Measurements from ENCODE around the gene AUH. TPM values are rescaled to one million over a fixed set of nuclear protein-coding genes. Genes with fewer than 3 reads are reported as not detected.
A peak's percentile ranks its signal among the peaks of the same experiment; 100 is the strongest.

The AUH gene
- 20.2 and 21.7 TPM in 2 replicates for total RNA-seq (2021)
- long read RNA-seq, transcript AUH-202 (10 exons, 1,577 nt): major isoform, 73 of 99 reads
- long read RNA-seq, partial matches to known transcripts: 2 of 99 reads
- long read RNA-seq, other reads (novel, unspliced or antisense): 23 of 99 reads

- peak within 1 kb of the TSS; percentile 53 for H2AFZ ChIP-seq (ENCODE audit: low read length)
- H3K56ac ChIP-seq (ENCODE audit: insufficient read length, low read depth, low read length): no peak within 1 kb of the TSS
- H3K4me1 Mint-ChIP-seq: peaks cover 22 to 25% of the 10 kb centered on the region in 2 experiments
- H3K23me2 ChIP-seq (ENCODE audit: insufficient read length, low read depth, low read length, poor library complexity, severe bottlenecking): no peaks in the 10 kb centered on the region
- peaks cover 9 to 30% (median 10%) of the 10 kb centered on the region in 3 experiments; a peak in 6 of 7 replicates for H3K36me3 Mint-ChIP-seq (ENCODE audit: insufficient read depth in 1 of 3, low read depth in 3 of 3)
- H3K4me1 ChIP-seq (ENCODE audit: insufficient read depth, low read length): peaks cover 8% of the 10 kb centered on the region
- no peak within 1 kb of the TSS for H3T11ph ChIP-seq (ENCODE audit: low read length)
- no CpG with 5 or more reads among the region's 82 CpGs for whole genome bisulfite sequencing (ENCODE audit: extremely low coverage, insufficient read length, low lambda C conversion rate)
- peak within 1 kb of the TSS; percentile 20 for H3K18ac ChIP-seq (ENCODE audit: insufficient read length, low read depth, low read length)
- peaks cover 5 to 11% of the 10 kb centered on the region in 2 experiments; a peak in 4 of 5 replicates for H3K9me3 Mint-ChIP-seq
- H3K4me3 Mint-ChIP-seq: peak within 1 kb of the TSS; percentile 94 to 98
- H4K91ac ChIP-seq (ENCODE audit: insufficient read length, low read depth, low read length): no peak within 1 kb of the TSS
- no peak within 1 kb of the TSS for H3K23ac ChIP-seq (ENCODE audit: insufficient read length, low read depth, low read length)
- H4K20me1 ChIP-seq (ENCODE audit: control insufficient read depth, insufficient read depth, insufficient read length): no peaks in the 10 kb centered on the region
- no peak within 1 kb of the TSS for H2BK15ac ChIP-seq (ENCODE audit: low read depth, low read length)
- H3K79me2 ChIP-seq (ENCODE audit: insufficient read depth, low read length): peaks cover 14% of the 10 kb centered on the region; the same call in 1 of the 2 replicates
- no peaks in the 10 kb centered on the region for H3K27me3 ChIP-seq (ENCODE audit: insufficient read depth, low read length)
- H2BK12ac ChIP-seq (ENCODE audit: insufficient read length, low read depth, low read length): no peak within 1 kb of the TSS
- H3K9me3 ChIP-seq (ENCODE audit: control insufficient read depth, low read depth, low read length): no peaks in the 10 kb centered on the region
- H3K27me3 Mint-ChIP-seq (ENCODE audit: low read depth): no peaks in the 10 kb centered on the region; the same call in none of the 2 replicates
- H3K4me2 ChIP-seq (ENCODE audit: insufficient read depth, insufficient read length, low read length): peak within 1 kb of the TSS; percentile 65
- no peak within 1 kb of the TSS for H2BK20ac ChIP-seq (ENCODE audit: low read depth, low read length, poor library complexity, severe bottlenecking)
- H3K14ac ChIP-seq (ENCODE audit: insufficient read depth, low read length): peak within 1 kb of the TSS; percentile 81
- no peak within 1 kb of the TSS for H2AK5ac ChIP-seq (ENCODE audit: insufficient read length, low read length)
- no peak within 1 kb of the TSS for H4K8ac ChIP-seq (replicated peaks; ENCODE audit: insufficient read length, low read depth, low read length)
- peak within 1 kb of the TSS; percentile 3 for H2BK5ac ChIP-seq (ENCODE audit: insufficient read length, low read length)
- H3K27ac Mint-ChIP-seq: peak within 1 kb of the TSS; percentile 95 to 99 (median 98)
- no peaks in the 10 kb centered on the region for H3K79me1 ChIP-seq (ENCODE audit: insufficient read depth, low read depth, low read length, poor library complexity, severe bottlenecking)
- no peak within 1 kb of the TSS for H2BK120ac ChIP-seq (ENCODE audit: low read depth, low read length, poor library complexity, severe bottlenecking)
- H3K4ac ChIP-seq (ENCODE audit: low read depth, low read length): no peak within 1 kb of the TSS
- H4K5ac ChIP-seq (ENCODE audit: insufficient read length, low read depth, low read length): no peak within 1 kb of the TSS
- TF ChIP-seq CTCF (conservative IDR thresholded peaks at IDR 0.05): no peak
- H3K9ac ChIP-seq (ENCODE audit: extremely low read depth, insufficient read length, low read length): peak within 1 kb of the TSS; percentile 69
- H3K27ac ChIP-seq (ENCODE audit: insufficient read length, low read depth, low read length): no peak within 1 kb of the TSS
- DNase-seq: peak; percentile 87
These were observed at the start of gene AUH for GRCh38 chr9:91361291-91362050. Gene AUH (minus strand): TSS chr9:91361918. CDS start chr9:91361889, 29 bp downstream.
